Retinal pigment epithelial cell (primary cell): ENCODE measurements around the gene SYT17.

Experiments used
- DNase-seq: peaks from one replicate; pipeline ENCODE4 v3.0.0-alpha.2; 2010; ENCODE audit warnings: low read depth
- H3K4me3 ChIP-seq: 2 replicates; pipeline ENCODE4 v1.5.1; 2011; ENCODE audit warnings: mild to moderate bottlenecking, low read length, control low read depth, moderate library complexity
- CTCF ChIP-seq: conservative IDR thresholded peaks from 2 replicates; pipeline ENCODE4 v1.5.1; 2011; ENCODE audit warnings: low read depth, low read length, control low read depth, inconsistent platforms

SYT17 gene

DNA sequence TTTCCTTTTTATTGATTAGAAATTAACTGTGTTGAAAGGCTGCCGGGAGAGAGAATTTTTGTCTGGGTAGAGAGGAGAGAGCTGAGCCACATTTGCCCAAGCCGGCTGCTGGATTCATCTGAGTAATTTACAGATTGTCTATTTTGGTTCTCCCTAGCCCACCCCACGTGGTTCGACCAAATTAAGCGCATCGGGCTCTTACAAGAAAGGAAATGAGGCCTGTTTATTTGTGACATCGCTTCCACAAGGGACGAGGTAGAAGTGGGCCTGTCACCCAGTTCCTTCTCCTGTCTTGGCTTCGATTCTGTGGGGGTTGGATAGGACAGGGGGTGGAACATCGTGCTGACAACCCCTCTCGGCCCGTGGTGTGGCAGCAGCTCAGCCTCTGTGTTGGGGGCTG is 42.9 kb downstream of the SYT17 start:
- H3K4me3 ChIP-seq: no peak overlapping the region
- no peak for TF ChIP-seq CTCF

GRCh38 chr16:19212059-19212458 is 44.0 kb downstream of the SYT17 start:
- TF ChIP-seq CTCF: no peak
- DNase-seq: no peak
- no peak overlapping the region for H3K4me3 ChIP-seq

More for the DNA sequence above, 42.9 kb downstream of the SYT17 start:
- no peak for DNase-seq

DNA sequence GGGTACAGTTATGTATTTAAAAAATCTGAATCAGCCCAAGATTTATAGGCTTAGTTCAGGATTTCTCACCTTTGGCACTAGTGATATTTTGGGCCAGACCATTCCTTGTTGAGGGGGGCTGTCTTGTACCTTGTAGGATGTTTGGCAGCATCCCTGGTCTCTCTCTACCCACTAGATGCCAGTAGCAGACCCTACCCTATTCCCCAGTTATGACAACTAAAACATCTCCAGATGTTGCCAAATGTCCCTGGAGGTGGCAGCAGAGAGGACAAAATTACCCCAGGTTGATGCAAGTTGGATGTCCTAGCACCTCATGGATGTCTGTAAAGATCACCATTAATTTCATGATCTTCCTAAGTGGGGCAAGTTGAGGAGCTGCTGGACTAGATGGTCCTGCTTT is 45.8 kb downstream of the SYT17 start:
- TF ChIP-seq CTCF: no peak
- H3K4me3 ChIP-seq: no peak overlapping the region
- no peak for DNase-seq

DNA sequence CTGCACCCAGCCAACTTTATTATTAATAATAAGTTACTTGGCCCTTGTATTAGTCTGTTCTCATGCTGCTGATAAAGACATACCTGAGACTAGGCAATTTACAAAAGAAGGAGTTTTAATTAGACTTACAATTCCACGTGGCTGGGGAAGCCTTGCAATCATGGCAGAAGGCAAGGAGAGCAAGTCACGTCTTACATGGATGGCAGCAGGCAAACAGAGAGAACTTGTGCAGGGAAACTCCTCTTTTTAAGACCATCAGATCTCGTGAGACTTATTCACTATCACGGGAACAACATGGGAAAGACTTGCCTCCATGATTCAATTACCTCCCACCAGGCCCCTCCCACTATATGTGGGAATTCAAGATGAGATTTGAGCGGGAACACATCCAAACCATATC is 47.7 kb downstream of the SYT17 start:
- no peak for TF ChIP-seq CTCF
- no peak overlapping the region for H3K4me3 ChIP-seq
- no peak for DNase-seq

- no peak overlapping the region for H3K4me3 ChIP-seq
- no peak for DNase-seq
- TF ChIP-seq CTCF: no peak
Observed at GRCh38 chr16:19218581-19218980, 50.5 kb downstream of the SYT17 start.

DNA sequence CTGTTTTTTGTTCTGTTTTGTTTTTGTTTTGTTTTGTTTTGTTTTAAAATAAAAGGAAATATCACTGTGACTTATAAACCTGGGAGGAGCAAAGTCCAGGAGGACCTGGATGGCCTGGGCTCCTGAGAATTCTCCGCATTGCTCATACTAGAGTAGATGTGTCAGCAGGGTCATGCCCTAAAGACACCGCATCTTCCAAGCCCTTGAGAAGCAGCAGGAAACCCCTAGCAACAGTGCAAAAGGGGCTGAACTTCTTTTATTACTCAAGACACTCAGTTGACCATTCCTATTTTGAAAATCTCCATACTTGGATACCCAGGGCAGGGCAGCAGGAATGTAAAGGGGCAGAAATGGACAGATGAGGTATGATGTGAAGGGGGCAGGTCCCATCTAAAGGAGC is 51.8 kb downstream of the SYT17 start:
- no peak for TF ChIP-seq CTCF
- no peak for DNase-seq
- no peak overlapping the region for H3K4me3 ChIP-seq

- peak; percentile 76 for TF ChIP-seq CTCF
- DNase-seq: no peak
- H3K4me3 ChIP-seq: no peak overlapping the region
Observed at GRCh38 chr16:19223235-19224170, 55.5 kb downstream of the SYT17 start.
